Adrenal gland (tissue), 12 donors: ENCODE results near the gene CARS2. TPM values are rescaled to one million over a fixed set of nuclear protein-coding genes. Genes with fewer than 3 reads are reported as not detected.

Experiments used
- DNase-seq, 7 donors: peaks; one replicate each; pipeline ENCODE4 v3.0.0-alpha.2; 2019 to 2020
- H3K27ac ChIP-seq, 5 donors: fragments of 200-600 bp; sonication (generic) in 4 of 5; 1 replicate in 3 of 5; 2 replicates in 2 of 5; pipeline versions ENCODE4 v1.5.1 to v1.8.0; 2016 to 2020; ENCODE audit warnings: mild to moderate bottlenecking in 1 of 5
- H3K27me3 ChIP-seq: fragments of 200-600 bp; 2 replicates; pipeline ENCODE4 v1.8.0; 2021
- H3K36me3 ChIP-seq, 2 donors: fragments of 200-600 bp; replicated peaks in 1 of 2; 1 replicate in 1 of 2; 2 replicates in 1 of 2; pipeline versions ENCODE4 v1.5.1 to v1.8.0; 2018 to 2022
- H3K4me1 ChIP-seq, 2 donors: fragments of 200-600 bp; replicated peaks in 1 of 2; 1 replicate in 1 of 2; 2 replicates in 1 of 2; pipeline versions ENCODE4 v1.5.1 to v1.8.0; 2018 to 2021
- H3K4me3 ChIP-seq, 4 donors: fragments of 200-600 bp; sonication (generic) in 3 of 4; one replicate each; pipeline ENCODE4 v1.5.1; 2016 to 2018
- H3K9me3 ChIP-seq, 3 donors: fragments of 200-600 bp; sonication (generic) in 1 of 3; replicated peaks in 1 of 3; 1 replicate in 2 of 3; 2 replicates in 1 of 3; pipeline versions ENCODE4 v1.5.1 to v1.8.0; 2016 to 2021
- CTCF ChIP-seq, 6 experiments: fragments of 450-650 bp in 4 of 6; fragments of 200-600 bp in 2 of 6; sonication (generic) in 1 of 6; IDR thresholded peaks; 1 replicate in 5 of 6; 2 replicates in 1 of 6; pipeline versions ENCODE4 v1.5.1 to v1.8.0; 2016 to 2021; ENCODE audit warnings: antibody characterized with exemption in 6 of 6, mild to moderate bottlenecking in 2 of 6, moderate library complexity in 1 of 6
- POLR2A ChIP-seq, 2 donors: fragments of 450-650 bp; IDR thresholded peaks; one replicate each; pipeline ENCODE4 v1.6.1; 2017; ENCODE audit warnings: antibody characterized with exemption in 2 of 2, mild to moderate bottlenecking in 2 of 2, moderate library complexity in 1 of 2
- WGBS, 4 donors: extraction: QIAGEN DNeasy Blood & Tissue Kit in 2 of 4; methylation state at CpG; one replicate each; pipeline versions ENCODE4 v1.1.5 to v1.1.7; 2013 to 2017; 5-methylcytosine and 5-hydroxymethylcytosine counted together
- intact Hi-C, 2 donors: fragments of 100-400 bp; cut with DNase I; formaldehyde crosslinking; loops; one replicate each; pipeline versions ENCODE4 v1.14.1 to v1.15.0; 2022 to 2023
- polyA plus RNA-seq, 3 donors: library from polyadenylated mRNA; stranded (reverse); fragments of 200-250 nt in 2 of 3; fragments of 350-450 nt in 1 of 3; fragmentation: Illumina TruSeq in 1 of 3; extraction: RNeasy Lipid Tissue Mini Kit (QIAGEN cat#74804) in 1 of 3; gene quantifications; one replicate each; pipeline ENCODE4 v1.2.3, GENCODE V29; 2013 to 2014
- total RNA-seq, 9 donors: library from RNA; depleted of rRNA in 4 of 9; stranded (reverse); fragments of >200 nt in 4 of 9; fragments of 120-200 nt in 1 of 9; fragmentation: NEBNext Ultra II Directional in 1 of 9; extraction: Animal tissue kit (Norgen Biotek cat#: 25700) in 1 of 9; gene quantifications; one replicate each; pipeline versions ENCODE4 v1.1.0 to v1.2.4, GENCODE V29; 2013 to 2023
- donor health status: healthy with polysubstance abuse.
- donor health status: Bipolar disorder and iron deficiency.
- donor health status: DM: yes; HTN: yes; CAD: no.
- donor health status: DM: no; HTN: no; CAD: no.
- donor health status: DM: no; HTN: no; CAD: no.
- donor health status: DM: yes; HTN: yes; CAD: no.

Gene CARS2
- total and polyA plus RNA-seq, 12 donors: 38.5 to 254 (median 59.9) TPM

DNA sequence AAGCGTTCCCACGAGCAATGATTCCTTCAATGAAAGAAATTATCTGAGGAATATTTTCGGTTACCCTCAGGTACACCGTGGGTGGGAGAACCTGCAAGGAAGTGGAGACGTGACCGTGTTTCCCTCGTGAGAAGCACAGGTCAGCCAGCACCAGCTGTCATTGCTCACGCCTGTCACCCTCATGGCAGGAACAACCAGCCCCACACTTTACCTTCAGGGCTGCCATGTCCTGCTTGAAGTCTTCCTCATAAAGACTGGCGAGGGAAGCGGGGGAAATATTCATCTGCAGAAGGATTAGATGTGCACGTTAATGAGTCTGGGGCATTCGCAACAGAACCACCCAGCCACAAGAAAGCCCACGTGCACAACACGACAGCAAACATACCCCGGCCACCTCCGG is 18.2 kb downstream of the CARS2 start:
- intact Hi-C loops: loop anchor here in 1 of 2 donors (10.0 kb wide), 1 partner anchor 127 kb away; no protein-coding TSS in a partner anchor
- no peak overlapping the region for H3K4me3 ChIP-seq
- H3K36me3 ChIP-seq: peaks cover 0 to 41% of the 10 kb centered on the region in 2 donors
- no peaks in the 10 kb centered on the region for H3K4me1 ChIP-seq
- WGBS, 4 donors: 91 to 96% (median 94%) methylated on average over 16 of the region's 16 CpGs
- peak in 2 of 7 donors; percentile 3 to 29 for DNase-seq
- H3K27me3 ChIP-seq: no peaks in the 10 kb centered on the region
- no peaks in the 10 kb centered on the region for H3K9me3 ChIP-seq
- TF ChIP-seq CTCF (IDR thresholded peaks at IDR 0.05) (no peak), POLR2A (IDR thresholded peaks at IDR 0.05) (no peak)
- no peak overlapping the region for H3K27ac ChIP-seq

DNA sequence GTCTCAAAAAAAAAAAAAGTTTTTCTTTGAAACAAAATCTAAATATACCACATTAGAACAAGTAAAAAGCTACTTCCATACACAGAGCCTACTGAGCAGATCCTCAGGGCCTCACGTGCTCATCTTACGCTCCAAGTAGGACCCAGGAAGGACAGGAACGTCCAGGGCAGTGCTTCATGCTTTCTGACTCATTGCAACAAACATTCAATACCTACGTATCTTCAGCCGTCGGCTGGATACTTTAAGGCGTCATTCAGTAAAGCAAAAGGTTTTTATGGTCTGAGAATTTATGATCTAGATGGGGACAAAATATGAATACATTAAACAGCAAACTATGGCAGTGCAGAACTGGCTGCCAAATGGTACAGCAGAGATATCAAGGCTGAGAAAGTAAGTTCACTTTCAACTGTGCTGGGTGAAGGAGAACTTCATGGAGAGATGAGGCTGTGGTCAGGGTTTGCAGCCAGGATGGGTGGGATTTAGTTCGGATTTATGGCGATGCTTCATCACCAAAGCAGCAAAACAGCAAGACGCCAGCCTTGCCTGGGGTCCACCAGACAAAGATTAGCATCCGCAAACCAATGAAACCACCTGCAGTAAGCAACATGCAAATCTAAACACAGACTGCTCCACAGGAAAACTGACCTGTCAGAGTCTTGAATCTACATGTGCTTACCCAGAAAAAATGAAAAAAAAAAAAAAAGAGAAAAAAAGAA is 20.5 kb downstream of the CARS2 start:
- Histone ChIP-seq H3K4me3 (no peak overlapping the region), H3K36me3 (peaks cover 0 to 59% of the 10 kb centered on the region in 2 donors), H3K4me1 (no peaks in the 10 kb centered on the region), H3K9me3 (no peaks in the 10 kb centered on the region), H3K27ac (no peak overlapping the region), H3K27me3 (no peaks in the 10 kb centered on the region)
- DNase-seq: peak in 2 of 7 donors; percentile 5 to 35
- TF ChIP-seq CTCF (IDR thresholded peaks at IDR 0.05) (no peak), POLR2A (IDR thresholded peaks at IDR 0.05) (no peak)
- 83 to 89% (median 88%) methylated on average over 11 of the region's 11 CpGs for WGBS, 4 donors
- intact Hi-C loops: loop anchor here in 1 of 2 donors (10.0 kb wide), 1 partner anchor 129 kb away; no protein-coding TSS in a partner anchor

- Histone ChIP-seq H3K4me3 (no peak overlapping the region), H3K4me1 (no peaks in the 10 kb centered on the region), H3K36me3 (peaks cover 0 to 62% of the 10 kb centered on the region in 2 donors), H3K27ac (no peak overlapping the region), H3K27me3 (no peaks in the 10 kb centered on the region), H3K9me3 (no peaks in the 10 kb centered on the region)
- no peak for TF ChIP-seq POLR2A (IDR thresholded peaks at IDR 0.05)
- TF ChIP-seq CTCF (IDR thresholded peaks at IDR 0.05): no peak
- 91 to 98% (median 93%) methylated on average over 3 to 8 of the region's 8 CpGs for WGBS, 4 donors
- intact Hi-C loops: loop anchor here in 1 of 2 donors (10.0 kb wide), 1 partner anchor 130 kb away; no protein-coding TSS in a partner anchor
- peak in 2 of 7 donors; percentile 4 to 34 for DNase-seq
Measured at GRCh38 chr13:110684388-110685056, 21.4 kb downstream of the CARS2 start.

- no peak for TF ChIP-seq CTCF (IDR thresholded peaks at IDR 0.05)
- Histone ChIP-seq H3K4me3 (no peak overlapping the region), H3K4me1 (no peaks in the 10 kb centered on the region), H3K27me3 (no peaks in the 10 kb centered on the region), H3K27ac (peak overlapping the region in 1 of 5 donors; percentile 32), H3K9me3 (no peaks in the 10 kb centered on the region), H3K36me3 (peaks cover 0 to 64% of the 10 kb centered on the region in 2 donors)
- intact Hi-C loops: loop anchor here in 1 of 2 donors (10.0 kb wide), 1 partner anchor 131 kb away; no protein-coding TSS in a partner anchor
- 87 to 94% (median 90%) methylated on average over 3 to 5 of the region's 5 CpGs; no CpG with 5 or more reads in 1 of the 4 donors for WGBS, 4 donors
- DNase-seq: peak in 2 of 7 donors; percentile 15 to 41
Measured at GRCh38 chr13:110683921-110684320, 22.0 kb downstream of the CARS2 start.
